ENCODE data around the gene STK17B. TPM values are rescaled to one million over a fixed set of nuclear protein-coding genes. Genes with fewer than 3 reads are reported as not detected.
A peak's percentile ranks its signal among the peaks of the same experiment; 100 is the strongest.

The STK17B gene
- total and polyA plus RNA-seq, 9 of the 15 experiments (the other 6 are each of a cell fraction or from before 2014, with no cell fraction given) = 2.3 to 17.7 (median 8.5) TPM

- TF ChIP-seq TGIF2 (CRISPR knock-in tag; IDR thresholded peaks at IDR 0.05) (no peak), POU5F1 (IDR thresholded peaks at IDR 0.05; ENCODE audit: borderline replicate concordance, low read depth, low read length, partially characterized antibody) (no peak), HNRNPK (IDR thresholded peaks at IDR 0.05; ENCODE audit: low read depth, low read length, poor library complexity, severe bottlenecking) (no peak), ZNF57 (CRISPR knock-in tag; IDR thresholded peaks at IDR 0.05) (no peak), SMAD2 (IDR thresholded peaks at IDR 0.05; ENCODE audit: low read depth, low read length) (no peak), PCBP2 (IDR thresholded peaks at IDR 0.05; ENCODE audit: low read depth, low read length, poor library complexity, severe bottlenecking) (no peak), CREB3 (tag; conservative IDR thresholded peaks at IDR 0.05; ENCODE audit: low read depth) (no peak), MYNN (IDR thresholded peaks at IDR 0.05) (no peak), MYNN (CRISPR knock-in tag; IDR thresholded peaks at IDR 0.05) (no peak), ZNF347 (CRISPR knock-in tag; IDR thresholded peaks at IDR 0.05; ENCODE audit: low read depth) (no peak), ATF7 (IDR thresholded peaks at IDR 0.05) (0 out of 2 replicates have a peak, but pooled peaks have one; percentile 13), ZNF282 (CRISPR knock-in tag; IDR thresholded peaks at IDR 0.05) (no peak), NFIC (IDR thresholded peaks at IDR 0.05) (peak; percentile 70), CAMTA2 (CRISPR knock-in tag; conservative IDR thresholded peaks at IDR 0.05) (no peak), ARID1B (IDR thresholded peaks at IDR 0.05) (peak; percentile 94), ZNF77 (CRISPR knock-in tag; IDR thresholded peaks at IDR 0.05) (no peak)
- TF ChIP-seq, protein P1, sequence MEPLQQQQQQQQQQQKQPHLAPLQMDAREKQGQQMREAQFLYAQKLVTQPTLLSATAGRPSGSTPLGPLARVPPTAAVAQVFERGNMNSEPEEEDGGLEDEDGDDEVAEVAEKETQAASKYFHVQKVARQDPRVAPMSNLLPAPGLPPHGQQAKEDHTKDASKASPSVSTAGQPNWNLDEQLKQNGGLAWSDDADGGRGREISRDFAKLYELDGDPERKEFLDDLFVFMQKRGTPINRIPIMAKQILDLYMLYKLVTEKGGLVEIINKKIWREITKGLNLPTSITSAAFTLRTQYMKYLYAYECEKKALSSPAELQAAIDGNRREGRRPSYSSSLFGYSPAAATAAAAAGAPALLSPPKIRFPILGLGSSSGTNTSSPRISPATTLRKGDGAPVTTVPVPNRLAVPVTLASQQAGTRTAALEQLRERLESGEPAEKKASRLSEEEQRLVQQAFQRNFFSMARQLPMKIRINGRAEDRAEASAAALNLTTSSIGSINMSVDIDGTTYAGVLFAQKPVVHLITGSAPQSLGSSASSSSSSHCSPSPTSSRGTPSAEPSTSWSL (CRISPR knock-in tag; IDR thresholded peaks at IDR 0.05; ENCODE audit: borderline replicate concordance) = no peak
- TF ChIP-seq, protein P2, sequence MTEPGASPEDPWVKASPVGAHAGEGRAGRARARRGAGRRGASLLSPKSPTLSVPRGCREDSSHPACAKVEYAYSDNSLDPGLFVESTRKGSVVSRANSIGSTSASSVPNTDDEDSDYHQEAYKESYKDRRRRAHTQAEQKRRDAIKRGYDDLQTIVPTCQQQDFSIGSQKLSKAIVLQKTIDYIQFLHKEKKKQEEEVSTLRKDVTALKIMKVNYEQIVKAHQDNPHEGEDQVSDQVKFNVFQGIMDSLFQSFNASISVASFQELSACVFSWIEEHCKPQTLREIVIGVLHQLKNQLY (CRISPR knock-in tag; conservative IDR thresholded peaks at IDR 0.05) = no peak
- TF ChIP-seq, protein P3, sequence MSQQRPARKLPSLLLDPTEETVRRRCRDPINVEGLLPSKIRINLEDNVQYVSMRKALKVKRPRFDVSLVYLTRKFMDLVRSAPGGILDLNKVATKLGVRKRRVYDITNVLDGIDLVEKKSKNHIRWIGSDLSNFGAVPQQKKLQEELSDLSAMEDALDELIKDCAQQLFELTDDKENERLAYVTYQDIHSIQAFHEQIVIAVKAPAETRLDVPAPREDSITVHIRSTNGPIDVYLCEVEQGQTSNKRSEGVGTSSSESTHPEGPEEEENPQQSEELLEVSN (IDR thresholded peaks at IDR 0.05; ENCODE audit: borderline replicate concordance in 1 of 2, extremely low read depth in 1 of 2, insufficient read depth in 1 of 2, insufficient read length in 1 of 2, low read depth in 1 of 2, low read length in 1 of 2, poor library complexity in 1 of 2, severe bottlenecking in 1 of 2) = no peak
- TF ChIP-seq, protein P4, sequence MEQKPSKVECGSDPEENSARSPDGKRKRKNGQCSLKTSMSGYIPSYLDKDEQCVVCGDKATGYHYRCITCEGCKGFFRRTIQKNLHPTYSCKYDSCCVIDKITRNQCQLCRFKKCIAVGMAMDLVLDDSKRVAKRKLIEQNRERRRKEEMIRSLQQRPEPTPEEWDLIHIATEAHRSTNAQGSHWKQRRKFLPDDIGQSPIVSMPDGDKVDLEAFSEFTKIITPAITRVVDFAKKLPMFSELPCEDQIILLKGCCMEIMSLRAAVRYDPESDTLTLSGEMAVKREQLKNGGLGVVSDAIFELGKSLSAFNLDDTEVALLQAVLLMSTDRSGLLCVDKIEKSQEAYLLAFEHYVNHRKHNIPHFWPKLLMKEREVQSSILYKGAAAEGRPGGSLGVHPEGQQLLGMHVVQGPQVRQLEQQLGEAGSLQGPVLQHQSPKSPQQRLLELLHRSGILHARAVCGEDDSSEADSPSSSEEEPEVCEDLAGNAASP (IDR thresholded peaks at IDR 0.05) = no peak
- TF ChIP-seq, protein P5, sequence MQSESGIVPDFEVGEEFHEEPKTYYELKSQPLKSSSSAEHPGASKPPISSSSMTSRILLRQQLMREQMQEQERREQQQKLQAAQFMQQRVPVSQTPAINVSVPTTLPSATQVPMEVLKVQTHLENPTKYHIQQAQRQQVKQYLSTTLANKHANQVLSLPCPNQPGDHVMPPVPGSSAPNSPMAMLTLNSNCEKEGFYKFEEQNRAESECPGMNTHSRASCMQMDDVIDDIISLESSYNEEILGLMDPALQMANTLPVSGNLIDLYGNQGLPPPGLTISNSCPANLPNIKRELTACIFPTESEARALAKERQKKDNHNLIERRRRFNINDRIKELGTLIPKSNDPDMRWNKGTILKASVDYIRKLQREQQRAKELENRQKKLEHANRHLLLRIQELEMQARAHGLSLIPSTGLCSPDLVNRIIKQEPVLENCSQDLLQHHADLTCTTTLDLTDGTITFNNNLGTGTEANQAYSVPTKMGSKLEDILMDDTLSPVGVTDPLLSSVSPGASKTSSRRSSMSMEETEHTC (IDR thresholded peaks at IDR 0.05) = no peak
Observed at GRCh38 chr2:196123679-196124373, 47.6 kb downstream of the STK17B start (continued).
